Left kidney (tissue), 2 donors: Measurements from ENCODE around the gene GOLGA7B. TPM values are rescaled to one million over a fixed set of nuclear protein-coding genes. Genes with fewer than 3 reads are reported as not detected.
"Not testable (repeated sequence)": the region's sequence is repeated elsewhere in the genome, so short reads cannot be mapped to it uniquely, and the experiment has no call there.

ENCODE experiments used
- DNase-seq: peaks from one replicate; pipeline ENCODE4 v3.0.0-alpha.2; 2013
- polyA plus RNA-seq: library from polyadenylated mRNA; unstranded; fragments of 120-200 nt; gene quantifications from one replicate; pipeline ENCODE4 v1.2.1, GENCODE V29; 2013; ENCODE audit not compliant: insufficient read length

Gene GOLGA7B
- polyA plus RNA-seq, 1 donor, result 1.2 TPM

DNA sequence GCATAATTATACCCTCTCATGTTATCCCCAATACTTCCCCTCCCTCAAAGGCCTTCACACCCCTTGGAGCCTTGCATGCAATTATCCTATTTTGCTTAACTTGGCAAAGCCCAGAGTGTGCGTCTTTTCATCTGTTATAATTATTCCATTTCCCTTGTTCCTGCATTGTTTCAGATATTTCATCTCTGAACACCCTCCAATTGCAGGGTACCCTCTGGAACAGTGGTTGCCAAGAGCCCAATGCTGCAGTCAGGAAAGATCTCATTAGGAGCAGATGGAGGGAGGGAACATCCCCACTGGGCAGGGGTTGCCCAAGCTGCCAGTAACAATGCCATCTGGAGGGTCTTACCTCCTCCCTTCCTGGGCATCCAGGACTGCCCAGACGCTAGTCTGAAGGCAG is 18.4 kb upstream of the GOLGA7B start:
- DNase-seq, result no peak

DNA sequence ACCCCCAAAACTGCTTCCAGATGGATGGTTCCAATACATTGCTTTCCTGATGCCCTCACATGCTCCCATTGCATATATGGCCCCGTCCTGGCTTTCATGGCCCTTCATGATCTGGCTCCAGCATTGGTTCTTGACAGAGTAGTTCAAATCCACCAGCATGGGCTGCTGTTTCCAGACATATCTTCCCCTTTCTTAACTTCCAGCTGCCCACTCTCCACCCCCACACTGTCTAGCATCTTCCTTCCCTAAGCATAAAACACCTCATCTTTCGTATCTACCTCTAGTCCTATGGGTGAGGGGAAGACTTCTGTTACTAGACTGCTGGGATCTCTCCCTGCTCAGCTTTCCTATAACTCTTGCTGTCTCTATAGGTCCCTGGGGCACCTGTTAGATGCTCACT is 13.2 kb upstream of the GOLGA7B start:
- no peak for DNase-seq

GRCh38 chr10:97838091-97838490 is 11.6 kb upstream of the GOLGA7B start:
- DNase-seq, result no peak

DNA sequence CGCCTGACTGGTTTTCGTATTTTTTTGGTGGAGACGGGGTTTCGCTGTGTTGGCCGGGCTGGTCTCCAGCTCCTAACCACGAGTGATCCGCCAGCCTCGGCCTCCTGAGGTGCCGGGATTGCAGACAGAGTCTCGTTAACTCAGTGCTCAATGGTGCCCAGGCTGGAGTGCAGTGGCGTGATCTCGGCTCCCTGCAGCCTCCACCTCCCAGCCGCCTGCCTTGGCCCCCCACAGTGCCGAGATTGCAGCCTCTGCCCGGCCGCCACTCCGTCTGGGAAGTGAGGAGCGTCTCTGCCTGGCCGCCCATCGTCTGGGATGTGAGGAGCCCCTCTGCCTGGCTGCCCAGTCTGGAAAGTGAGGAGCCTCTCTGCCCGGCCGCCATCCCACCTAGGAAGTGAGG is 8.5 kb upstream of the GOLGA7B start:
- DNase-seq, result not testable (repeated sequence)

DNA sequence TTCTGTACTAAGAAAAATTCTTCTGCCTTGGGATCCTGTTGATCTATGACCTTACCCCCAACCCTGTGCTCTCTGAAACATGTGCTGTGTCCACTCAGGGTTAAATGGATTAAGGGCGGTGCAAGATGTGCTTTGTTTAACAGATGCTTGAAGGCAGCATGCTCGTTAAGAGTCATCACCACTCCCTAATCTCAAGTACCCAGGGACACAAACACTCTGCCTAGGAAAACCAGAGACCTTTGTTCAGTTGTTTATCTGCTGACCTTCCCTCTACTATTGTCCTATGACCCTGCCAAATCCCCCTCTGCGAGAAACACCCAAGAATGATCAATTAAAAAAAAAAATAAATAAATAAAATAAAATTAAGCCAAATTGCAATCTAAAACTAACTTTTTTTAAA is 7.5 kb upstream of the GOLGA7B start:
- DNase-seq, result not testable (repeated sequence)

DNA sequence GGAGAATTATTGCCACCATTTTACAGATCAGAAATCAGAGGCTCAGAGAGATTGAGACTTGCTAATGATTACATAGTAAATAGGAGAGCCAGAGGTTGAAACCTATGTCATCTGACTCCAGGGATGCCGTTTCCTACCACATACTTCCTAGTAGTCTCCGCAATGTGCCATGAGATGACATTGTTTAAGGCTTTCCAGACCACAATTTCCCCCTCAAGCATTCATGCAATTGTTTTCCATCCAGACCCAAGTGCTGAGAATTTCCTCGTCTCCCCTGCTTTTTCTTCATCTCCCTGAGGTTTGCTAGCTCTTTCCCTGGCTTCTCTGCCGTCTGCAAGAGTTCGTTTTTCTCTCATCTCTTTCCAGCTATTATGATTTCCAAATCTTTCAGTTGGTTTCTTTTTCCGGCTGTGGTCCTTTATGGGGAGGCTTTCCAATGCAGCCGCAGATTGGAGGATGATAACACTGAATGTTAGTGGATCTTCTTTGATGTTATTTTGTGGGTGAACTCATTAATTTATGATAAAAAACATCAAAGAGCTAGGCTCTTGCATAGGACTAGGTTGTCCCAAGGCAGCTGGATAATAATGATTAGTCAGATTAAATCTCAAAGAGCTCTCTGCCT is 6.9 kb upstream of the GOLGA7B start:
- no peak for DNase-seq

DNA sequence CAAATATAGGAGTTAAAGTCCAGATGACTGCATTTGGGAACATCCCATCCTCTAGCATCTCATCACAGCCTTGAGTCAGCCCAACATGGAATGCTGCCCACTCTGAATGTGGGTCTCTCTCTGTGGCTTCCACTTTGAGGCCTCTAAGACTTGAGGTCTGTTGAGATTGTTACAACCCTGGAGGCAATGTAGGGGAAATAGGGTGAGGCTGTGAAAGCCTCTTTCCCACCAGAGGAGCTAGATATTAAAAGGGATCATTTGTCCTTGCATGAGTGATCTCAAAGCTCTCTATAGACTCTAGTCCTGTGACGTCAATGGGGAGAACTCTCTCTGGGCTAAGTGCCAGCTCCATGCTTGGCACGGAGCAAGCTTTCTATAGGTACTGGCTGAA is 6.4 kb upstream of the GOLGA7B start:
- DNase-seq, result no peak

DNA sequence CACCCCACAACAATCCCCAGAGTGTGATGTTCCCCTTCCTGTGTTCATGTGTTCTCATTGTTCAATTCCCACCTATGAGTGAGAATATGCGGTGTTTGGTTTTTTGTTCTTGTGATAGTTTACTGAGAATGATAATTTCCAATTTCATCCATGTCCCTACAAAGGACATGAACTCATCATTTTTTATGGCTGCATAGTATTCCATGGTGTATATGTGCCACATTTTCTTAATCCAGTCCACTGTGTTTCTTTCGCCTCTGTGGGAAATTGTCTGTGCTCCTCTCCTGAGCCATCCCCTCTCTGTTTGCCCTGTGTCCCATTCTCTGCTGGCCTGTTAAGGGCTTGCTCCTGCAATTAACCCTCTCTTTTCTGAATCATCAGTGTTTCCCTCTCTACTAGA is 5.7 kb upstream of the GOLGA7B start:
- DNase-seq, result not testable (repeated sequence)

GRCh38 chr10:97844678-97845077 is 5.0 kb upstream of the GOLGA7B start:
- DNase-seq, result no peak

DNA sequence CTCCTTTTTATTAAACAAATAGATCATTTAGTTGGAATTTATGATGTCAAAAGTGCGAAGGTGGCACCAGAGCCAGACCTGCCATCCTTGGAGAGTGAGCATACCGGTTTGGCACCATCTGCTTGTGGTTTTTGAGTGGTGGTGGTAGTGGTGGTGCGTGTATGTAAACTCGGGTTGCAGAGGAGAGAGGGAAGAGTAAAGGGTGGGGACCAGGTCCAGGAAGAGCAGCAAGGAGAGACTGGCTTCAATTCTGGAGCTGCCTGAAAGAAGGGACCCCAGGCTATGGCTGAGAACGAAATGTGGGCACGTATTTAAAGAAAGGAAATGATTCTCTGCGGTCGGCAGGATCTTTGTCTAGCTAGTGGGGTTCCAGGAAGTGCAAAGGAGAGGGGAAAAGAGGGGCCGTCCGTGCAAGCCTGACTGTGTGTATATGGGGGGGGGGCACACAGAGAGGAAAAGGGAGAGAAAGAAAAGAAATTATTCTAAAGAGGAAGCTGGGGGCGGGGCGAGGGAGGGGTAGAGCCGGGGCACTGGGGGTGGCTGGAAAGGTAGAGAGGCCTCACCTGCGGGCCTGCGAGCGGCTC is 448 bp upstream of the GOLGA7B start:
- no peak for DNase-seq

DNA sequence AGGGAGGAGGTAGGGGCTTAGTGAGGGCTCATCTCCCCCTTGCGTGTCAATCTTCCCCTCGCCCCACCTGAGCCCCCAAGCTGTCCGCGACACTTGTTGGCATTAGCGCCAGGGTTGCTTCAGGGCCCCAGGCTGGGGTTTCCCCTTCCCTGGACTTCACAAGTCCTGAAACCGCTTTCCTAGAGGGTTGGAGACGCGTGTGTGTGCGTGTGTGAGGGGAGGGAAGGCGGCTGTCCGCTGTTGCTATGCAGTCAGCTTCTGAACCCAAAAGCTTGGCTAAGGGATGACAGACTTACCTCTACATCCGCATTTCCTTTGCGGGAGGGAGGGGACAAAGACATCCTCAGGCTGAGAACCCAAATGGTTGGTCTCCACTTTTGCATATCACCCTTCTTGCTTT is 803 bp downstream of the GOLGA7B start:
- DNase-seq, result no peak

DNA sequence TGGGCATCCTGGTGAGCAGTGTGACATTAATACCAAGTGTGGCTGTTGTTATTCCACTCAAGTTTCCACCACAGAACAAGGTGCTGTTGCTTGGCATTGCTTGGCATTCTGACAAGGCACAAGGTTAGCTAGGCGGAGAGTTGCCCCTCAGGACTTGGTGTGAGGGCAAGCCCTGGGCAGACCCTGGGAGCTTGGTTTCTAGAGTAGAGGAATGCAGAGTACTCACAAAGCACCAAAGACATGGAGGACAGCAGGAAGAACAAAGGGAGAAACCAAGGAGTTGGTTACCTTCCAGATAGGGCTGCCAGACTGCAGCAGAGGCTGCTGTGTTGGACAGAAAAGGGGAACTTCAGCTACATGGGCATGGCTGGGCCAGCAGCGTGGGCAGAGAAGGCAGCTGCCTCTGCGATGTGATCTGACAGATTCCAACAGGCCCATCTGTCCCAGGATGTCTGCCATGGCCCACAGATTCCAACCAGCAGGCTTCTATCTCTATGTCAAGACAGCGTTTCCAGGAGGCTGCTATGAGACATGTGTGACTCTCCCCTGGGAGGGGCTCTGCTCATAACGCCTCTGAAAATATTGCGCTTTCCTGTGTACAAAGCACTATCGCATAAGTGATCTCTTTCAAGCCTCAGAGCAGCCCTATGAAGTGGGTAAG is 1.8 kb downstream of the GOLGA7B start:
- DNase-seq, result no peak

GRCh38 chr10:97852277-97852676 is 2.6 kb downstream of the GOLGA7B start:
- DNase-seq, result no peak

GRCh38 chr10:97852840-97853405 is 3.3 kb downstream of the GOLGA7B start:
- no peak for DNase-seq

DNA sequence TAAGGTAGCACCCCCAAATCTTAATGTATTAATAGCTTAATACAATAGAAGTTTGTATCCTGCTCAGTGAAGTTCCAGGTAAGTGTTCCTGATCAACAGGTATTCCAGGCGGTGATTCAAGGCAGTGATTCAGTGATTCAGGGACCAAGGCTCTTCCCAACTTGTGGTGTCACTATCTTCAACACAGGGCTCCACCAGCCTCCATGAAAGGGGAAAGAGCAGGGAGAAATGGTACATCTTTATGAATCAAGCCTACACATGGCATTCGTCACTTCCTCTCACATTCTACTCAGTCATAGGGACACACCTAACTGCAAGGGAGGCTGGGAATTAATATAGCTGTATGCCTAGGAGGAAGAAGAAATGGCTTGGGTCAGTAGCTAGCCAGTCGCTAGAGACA is 5.1 kb downstream of the GOLGA7B start:
- no peak for DNase-seq

GRCh38 chr10:97858001-97858439 is 8.4 kb downstream of the GOLGA7B start:
- no peak for DNase-seq

DNA sequence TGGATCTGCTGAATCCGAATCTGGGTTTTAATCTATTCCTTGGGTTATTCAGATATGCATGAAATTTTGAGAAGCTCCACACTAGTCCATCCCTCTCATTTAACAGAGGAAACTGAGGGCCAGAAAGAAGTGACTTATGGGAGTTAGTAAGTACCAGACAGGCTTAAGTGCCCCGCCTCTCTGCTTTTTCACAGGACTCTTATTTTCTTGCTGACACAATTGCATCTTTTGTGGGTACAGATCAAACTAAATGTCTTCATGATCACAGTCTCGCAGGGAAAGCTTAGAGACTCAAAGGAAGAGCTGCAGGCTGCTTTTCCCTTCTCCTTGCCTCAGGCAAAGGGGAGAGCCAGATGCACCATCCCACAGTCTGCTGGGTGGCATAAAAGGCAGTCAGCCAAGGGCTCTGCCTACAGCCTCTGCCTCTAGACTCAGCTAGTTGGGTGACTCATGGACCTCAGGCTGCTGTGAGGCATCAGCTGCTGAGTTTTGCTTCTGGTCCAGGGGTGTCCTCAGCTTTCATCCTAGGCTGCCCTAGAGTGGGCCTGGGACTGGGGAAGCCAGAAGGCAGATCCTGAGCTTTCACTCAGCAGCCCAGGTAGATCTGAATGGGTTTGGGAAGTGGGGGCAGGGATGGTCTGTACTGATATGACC is 11.6 kb downstream of the GOLGA7B start:
- DNase-seq, result no peak

DNA sequence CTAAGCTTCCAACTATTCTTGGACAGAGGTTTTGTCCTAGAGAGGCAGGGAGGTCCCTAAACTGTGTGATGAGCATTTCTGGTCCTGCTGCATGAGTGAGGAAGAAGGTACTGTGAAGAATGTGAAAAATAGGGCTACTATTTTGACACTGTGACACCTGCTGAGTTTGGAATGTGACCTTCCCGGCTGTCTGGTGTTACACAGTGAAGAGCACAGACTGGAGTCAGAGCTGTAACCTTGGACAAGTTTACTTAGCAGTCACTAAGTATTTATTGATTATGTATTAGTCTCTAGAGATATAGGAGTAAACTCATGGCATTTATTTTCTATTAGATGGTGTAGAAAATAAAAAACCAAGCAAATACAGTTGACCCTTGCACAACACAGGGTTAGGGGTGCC is 12.3 kb downstream of the GOLGA7B start:
- no peak for DNase-seq

DNA sequence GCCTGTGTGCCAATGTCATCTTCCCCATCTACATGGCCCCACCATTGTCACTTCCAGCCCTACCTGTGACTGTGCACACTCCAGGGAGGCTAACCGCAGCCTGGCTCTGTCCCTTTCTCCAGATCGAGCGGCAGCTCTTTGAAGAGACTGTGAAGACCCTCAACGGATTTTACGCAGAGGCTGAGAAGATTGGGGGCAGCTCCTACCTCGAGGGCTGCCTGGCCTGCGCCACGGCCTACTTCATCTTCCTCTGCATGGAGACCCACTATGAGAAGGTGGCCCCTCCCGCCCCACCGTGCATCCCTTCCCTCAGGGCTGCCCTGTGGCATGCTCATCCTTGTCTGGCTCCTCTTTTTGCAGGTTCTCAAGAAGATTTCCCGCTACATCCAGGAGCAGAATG is 14.2 kb downstream of the GOLGA7B start:
- no peak for DNase-seq

DNA sequence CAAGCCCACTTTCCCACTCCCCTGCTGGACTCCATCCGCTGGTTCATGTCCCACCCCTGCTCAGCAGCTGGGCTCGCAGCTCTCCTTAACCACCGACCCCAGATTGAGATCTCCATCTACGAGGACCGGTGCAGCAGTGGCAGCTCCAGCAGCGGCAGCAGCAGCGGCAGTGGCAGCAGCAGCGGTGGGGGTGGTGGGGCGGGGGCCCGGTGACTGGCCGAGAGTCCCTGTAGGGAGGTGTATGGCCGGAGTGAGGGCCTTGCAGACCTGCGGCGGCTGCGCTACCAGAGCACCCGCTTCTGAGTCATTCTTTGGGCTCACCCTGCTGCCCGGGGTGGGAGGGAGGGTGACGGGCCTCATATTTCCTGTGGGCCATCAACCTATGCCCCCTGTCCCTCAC is 15.8 kb downstream of the GOLGA7B start:
- DNase-seq, result no peak

GRCh38 chr10:97866524-97867219 is 17.0 kb downstream of the GOLGA7B start:
- no peak for DNase-seq

DNA sequence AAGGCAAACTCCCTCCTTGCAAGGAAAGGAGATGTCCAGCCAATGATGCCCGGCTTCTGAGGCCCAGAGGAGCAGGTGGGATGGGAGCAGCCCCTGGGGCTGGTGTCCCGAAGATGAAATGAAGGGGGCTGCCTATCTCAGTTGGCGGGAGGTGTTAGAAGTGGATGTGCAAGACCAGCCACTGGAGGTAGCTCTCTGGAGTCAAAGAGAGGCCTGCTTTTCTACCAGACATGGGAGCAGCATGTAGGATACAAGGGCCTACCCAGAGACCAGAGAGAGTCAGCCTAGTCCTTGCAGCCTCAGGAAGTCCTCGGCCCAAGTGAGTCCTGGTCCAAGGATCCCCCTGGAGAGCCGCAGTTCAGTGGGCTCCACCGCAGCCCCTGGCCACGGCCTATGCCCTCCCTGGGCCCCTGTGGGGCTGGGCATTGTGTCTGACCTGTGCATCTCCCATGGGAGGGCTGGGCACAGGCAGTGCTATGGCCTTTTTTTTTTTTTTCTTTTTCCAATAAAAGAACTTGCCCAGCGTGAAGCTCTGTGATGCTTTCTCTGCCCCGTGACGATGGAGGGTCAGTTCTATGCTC is 17.7 kb downstream of the GOLGA7B start:
- DNase-seq, result no peak
